DOHH2 (cell line): ENCODE data around the gene HMX3.

Experiments used
- EZH2phosphoT487 ChIP-seq: fragments of 200-600 bp; sonication (generic); IDR thresholded peaks from 2 replicates; pipeline ENCODE4 v1.6.1; 2017; ENCODE audit warnings: borderline replicate concordance, mild to moderate bottlenecking, antibody characterized with exemption, low read length, moderate library complexity, mixed read lengths
- TF ChIP-seq, protein P1 (sequence below): fragments of 200-600 bp; sonication (generic); IDR thresholded peaks from one replicate; pipeline ENCODE4 v1.5.1; 2014; ENCODE audit warnings: antibody characterized with exemption, mild to moderate bottlenecking, low read depth, low read length; ENCODE audit not compliant: poor library complexity, severe bottlenecking

- TF ChIP-seq, protein P1, sequence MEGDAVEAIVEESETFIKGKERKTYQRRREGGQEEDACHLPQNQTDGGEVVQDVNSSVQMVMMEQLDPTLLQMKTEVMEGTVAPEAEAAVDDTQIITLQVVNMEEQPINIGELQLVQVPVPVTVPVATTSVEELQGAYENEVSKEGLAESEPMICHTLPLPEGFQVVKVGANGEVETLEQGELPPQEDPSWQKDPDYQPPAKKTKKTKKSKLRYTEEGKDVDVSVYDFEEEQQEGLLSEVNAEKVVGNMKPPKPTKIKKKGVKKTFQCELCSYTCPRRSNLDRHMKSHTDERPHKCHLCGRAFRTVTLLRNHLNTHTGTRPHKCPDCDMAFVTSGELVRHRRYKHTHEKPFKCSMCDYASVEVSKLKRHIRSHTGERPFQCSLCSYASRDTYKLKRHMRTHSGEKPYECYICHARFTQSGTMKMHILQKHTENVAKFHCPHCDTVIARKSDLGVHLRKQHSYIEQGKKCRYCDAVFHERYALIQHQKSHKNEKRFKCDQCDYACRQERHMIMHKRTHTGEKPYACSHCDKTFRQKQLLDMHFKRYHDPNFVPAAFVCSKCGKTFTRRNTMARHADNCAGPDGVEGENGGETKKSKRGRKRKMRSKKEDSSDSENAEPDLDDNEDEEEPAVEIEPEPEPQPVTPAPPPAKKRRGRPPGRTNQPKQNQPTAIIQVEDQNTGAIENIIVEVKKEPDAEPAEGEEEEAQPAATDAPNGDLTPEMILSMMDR = no peak
- no peak for TF ChIP-seq EZH2phosphoT487
Measured at GRCh38 chr10:123148414-123149161, 12.8 kb downstream of the HMX3 start.
